ENCODE results near the gene FN3KRP. TPM values are rescaled to one million over a fixed set of nuclear protein-coding genes. Genes with fewer than 3 reads are reported as not detected.

FN3KRP gene
- total and polyA plus RNA-seq, 2 donors (not counting 1 experiment from before 2014, with no cell fraction given): 16.8 to 44.2 TPM

GRCh38 chr17:82775001-82775823 lies 58.7 kb downstream of the FN3KRP start:
- H3K27me3 Mint-ChIP-seq: no peaks in the 10 kb centered on the region
- intact Hi-C loops (cut with micrococcal nuclease): loop anchor here (2.0 kb wide), 2 partner anchors 106 to 422 kb away; no protein-coding TSS in a partner anchor
- no peaks in the 10 kb centered on the region for H3K9me3 ChIP-seq (ENCODE audit: control extremely low read depth in 1 of 3, control insufficient read depth in 2 of 3, insufficient read depth in 1 of 3, low read length in 2 of 3)
- peak overlapping the region; percentile 58 for H3K4me2 ChIP-seq (replicated peaks; ENCODE audit: low read depth, low read length, poor library complexity, severe bottlenecking)
- H4K20me1 ChIP-seq (ENCODE audit: control insufficient read depth, insufficient read depth, low read length, poor library complexity, severe bottlenecking): no peaks in the 10 kb centered on the region
- H3K79me2 ChIP-seq (ENCODE audit: control insufficient read depth, insufficient read depth, low read length): no peaks in the 10 kb centered on the region
- H3K27ac Mint-ChIP-seq: peak overlapping the region; percentile 32
- ChIA-PET POLR2A (no interaction called here), CTCF (interaction anchor here (0.6 to 4.2 kb wide), 13 partner anchors 16 to 425 kb away, joined by 3 to 25 read pairs (median 3); no protein-coding TSS in a partner anchor)
- peak; percentile 84 for ATAC-seq (ENCODE audit: low read depth)
- 38% methylated on average over 25 of the region's 34 CpGs for WGBS (ENCODE audit: insufficient coverage)
- peak overlapping the region; percentile 70 for H3K4me3 Mint-ChIP-seq
- H3K27ac ChIP-seq (ENCODE audit: low read length in 2 of 2): peak overlapping the region in 1 of 2 donors; percentile 20
- peak; percentile 77 for TF ChIP-seq CTCF (IDR thresholded peaks at IDR 0.05)
- TF ChIP-seq EZH2 (IDR thresholded peaks at IDR 0.05; ENCODE audit: borderline replicate concordance, insufficient read depth, low read depth, low read length, poor library complexity, severe bottlenecking): no peak
- H3K27me3 ChIP-seq (replicated peaks in 1 of 4; ENCODE audit: control extremely low read depth in 1 of 4, control insufficient read depth in 3 of 4, insufficient read depth in 4 of 4, low read length in 3 of 4): no peaks in the 10 kb centered on the region
- no peaks in the 10 kb centered on the region for H3K36me3 ChIP-seq (replicated peaks in 1 of 2; ENCODE audit: control extremely low read depth in 1 of 2, control insufficient read depth in 1 of 2, extremely low read depth in 1 of 2, insufficient read depth in 2 of 2, low read length in 1 of 2)
- H3K4me1 Mint-ChIP-seq: peaks cover 21% of the 10 kb centered on the region
- H3K4me1 ChIP-seq (ENCODE audit: control insufficient read depth in 2 of 2, insufficient read depth in 2 of 2, low read length in 2 of 2): peaks cover 16 to 29% of the 10 kb centered on the region in 2 donors
- H3K9me3 Mint-ChIP-seq (ENCODE audit: insufficient read depth): no peaks in the 10 kb centered on the region
- peak overlapping the region in 2 of 5 experiments; percentile 29 to 39 for H3K4me3 ChIP-seq (ENCODE audit: control extremely low read depth in 1 of 5, extremely low read depth in 1 of 5, insufficient read depth in 1 of 5, low read depth in 2 of 5, low read length in 4 of 5)
- peak overlapping the region; percentile 14 for H2AFZ ChIP-seq (ENCODE audit: insufficient read depth, low read depth, low read length, poor library complexity, severe bottlenecking)
- DNase-seq: peak; percentile 67
- H3K9ac ChIP-seq (ENCODE audit: low read length): peak overlapping the region; percentile 24

- H3K79me2 ChIP-seq (ENCODE audit: control insufficient read depth, insufficient read depth, low read length): no peaks in the 10 kb centered on the region
- Mint-ChIP-seq H3K4me1 (peaks cover 21% of the 10 kb centered on the region), H3K27ac (no peak overlapping the region), H3K27me3 (no peaks in the 10 kb centered on the region), H3K4me3 (no peak overlapping the region), H3K9me3 (ENCODE audit: insufficient read depth) (no peaks in the 10 kb centered on the region)
- ATAC-seq (ENCODE audit: low read depth) (peak; percentile 37), DNase-seq (peak; percentile 56)
- no peak overlapping the region for H3K4me3 ChIP-seq (ENCODE audit: control extremely low read depth in 1 of 5, extremely low read depth in 1 of 5, insufficient read depth in 1 of 5, low read depth in 2 of 5, low read length in 4 of 5)
- ChIA-PET CTCF (interaction anchor here (0.7 to 4.2 kb wide), 4 partner anchors 42 to 423 kb away, joined by 3 to 25 read pairs (median 9); no protein-coding TSS in a partner anchor), POLR2A (no interaction called here)
- H3K9me3 ChIP-seq (ENCODE audit: control extremely low read depth in 1 of 3, control insufficient read depth in 2 of 3, insufficient read depth in 1 of 3, low read length in 2 of 3): no peaks in the 10 kb centered on the region
- H4K20me1 ChIP-seq (ENCODE audit: control insufficient read depth, insufficient read depth, low read length, poor library complexity, severe bottlenecking): no peaks in the 10 kb centered on the region
- H3K9ac ChIP-seq (ENCODE audit: low read length): no peak overlapping the region
- H3K27me3 ChIP-seq (replicated peaks in 1 of 4; ENCODE audit: control extremely low read depth in 1 of 4, control insufficient read depth in 3 of 4, insufficient read depth in 4 of 4, low read length in 3 of 4): no peaks in the 10 kb centered on the region
- 65% methylated on average over 12 of the region's 13 CpGs for WGBS (ENCODE audit: insufficient coverage)
- H3K36me3 ChIP-seq (replicated peaks in 1 of 2; ENCODE audit: control extremely low read depth in 1 of 2, control insufficient read depth in 1 of 2, extremely low read depth in 1 of 2, insufficient read depth in 2 of 2, low read length in 1 of 2): no peaks in the 10 kb centered on the region
- intact Hi-C loops (cut with micrococcal nuclease): no loop called here
- TF ChIP-seq CTCF (IDR thresholded peaks at IDR 0.05): no peak
- no peak for TF ChIP-seq EZH2 (IDR thresholded peaks at IDR 0.05; ENCODE audit: borderline replicate concordance, insufficient read depth, low read depth, low read length, poor library complexity, severe bottlenecking)
- peak overlapping the region; percentile 43 for H3K4me2 ChIP-seq (replicated peaks; ENCODE audit: low read depth, low read length, poor library complexity, severe bottlenecking)
- H3K27ac ChIP-seq (ENCODE audit: low read length in 2 of 2): no peak overlapping the region
- peaks cover 16 to 29% of the 10 kb centered on the region in 2 donors for H3K4me1 ChIP-seq (ENCODE audit: control insufficient read depth in 2 of 2, insufficient read depth in 2 of 2, low read length in 2 of 2)
- no peak overlapping the region for H2AFZ ChIP-seq (ENCODE audit: insufficient read depth, low read depth, low read length, poor library complexity, severe bottlenecking)
These were observed 59.9 kb downstream of the FN3KRP start for GRCh38 chr17:82776454-82776853.
